IMR-90 (cell line): ENCODE results near the gene PUM2. TPM values are rescaled to one million over a fixed set of nuclear protein-coding genes. Genes with fewer than 3 reads are reported as not detected.

Experiments used
- ATAC-seq: fragments of 200-7000 bp; cut with Tn5 transposase; 2 replicates; pipeline ENCODE4 v1.9.1; 2020; ENCODE audit warnings: low read depth, mild to moderate bottlenecking, moderate library complexity
- BruUV-seq: library from RNA; stranded (reverse); fragments of 400-500 nt; replicated peaks from 2 replicates; lab custom pipeline; 2021; lab: Mats Ljungman, UMichigan
- CTCF ChIA-PET: fragments of 300-600 bp; formaldehyde crosslinking; extraction: SDS; loops from one replicate; lab custom pipeline; 2021; ENCODE audit warnings: antibody characterized with exemption; lab: Yijun Ruan, JAX
- POLR2A ChIA-PET: fragments of 300-600 bp; sonication (Branson Sonifier 250); formaldehyde crosslinking; loops from one replicate; lab custom pipeline; 2022; ENCODE audit warnings: antibody characterized with exemption; ENCODE audit not compliant: unreplicated experiment; lab: Charles Lee
- DNase-seq: peaks from one replicate; pipeline ENCODE4 v3.0.0; 2013
- H2AFZ ChIP-seq: replicated peaks from 2 replicates; pipeline ENCODE3; 2013; ENCODE audit warnings: low read length, mild to moderate bottlenecking; ENCODE audit not compliant: poor library complexity
- H2AK5ac ChIP-seq: 2 replicates; pipeline ENCODE4 v1.6.1; 2013; ENCODE audit warnings: low read depth, low read length, inconsistent platforms
- H2AK9ac ChIP-seq: replicated peaks from 2 replicates; pipeline ENCODE3; 2013; ENCODE audit warnings: mild to moderate bottlenecking, low read depth, low read length, moderate library complexity; ENCODE audit not compliant: poor library complexity
- H2BK120ac ChIP-seq: 2 replicates; pipeline ENCODE4 v1.6.1; 2013; ENCODE audit warnings: low read depth, low read length, inconsistent platforms
- H2BK15ac ChIP-seq: 3 replicates; pipeline ENCODE4 v1.6.1; 2013; ENCODE audit warnings: low read depth, low read length, inconsistent platforms
- H2BK20ac ChIP-seq: 2 replicates; pipeline ENCODE4 v1.6.1; 2013; ENCODE audit warnings: low read depth, mild to moderate bottlenecking, inconsistent platforms, low read length, moderate library complexity
- H2BK5ac ChIP-seq: 2 replicates; pipeline ENCODE4 v1.6.1; 2013; ENCODE audit warnings: mild to moderate bottlenecking, low read depth, low read length, inconsistent platforms; ENCODE audit not compliant: poor library complexity, severe bottlenecking
- H3K14ac ChIP-seq: replicated peaks from 2 replicates; pipeline ENCODE4 v1.6.1; 2013; ENCODE audit warnings: low read depth, low read length, inconsistent platforms
- H3K18ac ChIP-seq: 2 replicates; pipeline ENCODE4 v1.6.1; 2013; ENCODE audit warnings: low read depth, low read length, control low read depth
- H3K23ac ChIP-seq: 2 replicates; pipeline ENCODE4 v1.6.1; 2013; ENCODE audit warnings: low read depth, low read length, inconsistent platforms
- H3K27ac ChIP-seq: 2 replicates; pipeline ENCODE4 v1.5.1; 2013; ENCODE audit warnings: mild to moderate bottlenecking, control low read depth, low read length; ENCODE audit not compliant: insufficient read depth
- H3K27me3 ChIP-seq: 2 replicates; pipeline ENCODE4 v1.6.1; 2013; ENCODE audit warnings: low read length; ENCODE audit not compliant: control insufficient read depth, insufficient read depth
- H3K36me3 ChIP-seq: 2 replicates; pipeline ENCODE4 v1.6.1; 2013; ENCODE audit warnings: low read length, mixed read lengths; ENCODE audit not compliant: control insufficient read depth, insufficient read depth
- H3K4ac ChIP-seq: 2 replicates; pipeline ENCODE4 v1.6.1; 2013; ENCODE audit warnings: low read depth, low read length, inconsistent platforms
- H3K4me1 ChIP-seq: 2 replicates; pipeline ENCODE4 v1.6.1; 2013; ENCODE audit warnings: low read length, mixed read lengths; ENCODE audit not compliant: control insufficient read depth, insufficient read depth
- H3K4me2 ChIP-seq: 2 replicates; pipeline ENCODE4 v1.6.1; 2013; ENCODE audit warnings: low read depth, mild to moderate bottlenecking, control low read depth, low read length, moderate library complexity
- H3K4me3 ChIP-seq: 2 replicates; pipeline ENCODE4 v1.5.1; 2013; ENCODE audit warnings: low read depth, mild to moderate bottlenecking, control low read depth, low read length, moderate library complexity; ENCODE audit not compliant: insufficient read depth
- H3K56ac ChIP-seq: 2 replicates; pipeline ENCODE4 v1.6.1; 2013; ENCODE audit warnings: low read length, inconsistent platforms; ENCODE audit not compliant: insufficient read depth; ENCODE audit errors: extremely low read depth
- H3K79me1 ChIP-seq, 2 experiments: 2 replicates each; pipeline ENCODE4 v1.6.1; 2013; ENCODE audit warnings: low read length in 2 of 2, inconsistent platforms in 1 of 2, low read depth in 1 of 2
- H3K9ac ChIP-seq: 2 replicates; pipeline ENCODE4 v1.6.1; 2013; ENCODE audit warnings: low read depth, low read length, control low read depth
- H3K9me1 ChIP-seq: 2 replicates; pipeline ENCODE4 v1.6.1; 2013; ENCODE audit warnings: low read length, inconsistent platforms; ENCODE audit not compliant: insufficient read depth
- H3K9me3 ChIP-seq: 2 replicates; pipeline ENCODE4 v1.6.1; 2013; ENCODE audit warnings: low read length; ENCODE audit not compliant: control insufficient read depth, insufficient read depth
- H4K20me1 ChIP-seq: 2 replicates; pipeline ENCODE4 v1.6.1; 2013; ENCODE audit warnings: low read length, inconsistent platforms; ENCODE audit not compliant: insufficient read depth
- H4K5ac ChIP-seq: 2 replicates; pipeline ENCODE4 v1.6.1; 2013; ENCODE audit warnings: mild to moderate bottlenecking, low read depth, low read length, control low read depth
- H4K8ac ChIP-seq, 2 experiments: 2 replicates each; pipeline ENCODE4 v1.6.1; 2013; ENCODE audit warnings: low read depth in 2 of 2, low read length in 2 of 2, control low read depth in 1 of 2, inconsistent platforms in 1 of 2
- H4K91ac ChIP-seq: 2 replicates; pipeline ENCODE4 v1.6.1; 2013; ENCODE audit warnings: low read depth, low read length, inconsistent platforms; ENCODE audit not compliant: insufficient read depth
- BHLHE40 ChIP-seq: fragments of 150-350 bp; IDR thresholded peaks from 2 replicates; pipeline ENCODE4 v1.6.1; 2016; ENCODE audit warnings: mild to moderate bottlenecking, low read depth, low read length
- CEBPB ChIP-seq: IDR thresholded peaks from 2 replicates; pipeline ENCODE4 v1.6.1; 2012; ENCODE audit warnings: low read depth, low read length, improper control_type of control experiment
- CHD1 ChIP-seq: IDR thresholded peaks from 2 replicates; pipeline ENCODE4 v1.6.1; 2012; ENCODE audit warnings: low read depth, low read length, improper control_type of control experiment
- CTCF ChIP-seq: conservative IDR thresholded peaks from 2 replicates; pipeline ENCODE4 v1.5.1; 2012; ENCODE audit warnings: mild to moderate bottlenecking, low read depth, low read length, improper control_type of control experiment
- ELK1 ChIP-seq: fragments of 150-350 bp; IDR thresholded peaks from 2 replicates; pipeline ENCODE4 v1.6.1; 2016; ENCODE audit warnings: low read depth, mild to moderate bottlenecking, low read length, moderate library complexity, borderline replicate concordance
- MAFK ChIP-seq: IDR thresholded peaks from 2 replicates; pipeline ENCODE4 v1.6.1; 2012; ENCODE audit warnings: low read depth, low read length, improper control_type of control experiment
- MAZ ChIP-seq: IDR thresholded peaks from 2 replicates; pipeline ENCODE4 v1.6.1; 2012; ENCODE audit warnings: low read depth, mild to moderate bottlenecking, low read length, improper control_type of control experiment, moderate library complexity, borderline replicate concordance
- MXI1 ChIP-seq: IDR thresholded peaks from 2 replicates; pipeline ENCODE4 v1.6.1; 2012; ENCODE audit warnings: low read depth, mild to moderate bottlenecking, low read length, moderate library complexity, borderline replicate concordance
- NFE2L2 ChIP-seq: fragments of 150-350 bp; IDR thresholded peaks from 2 replicates; pipeline ENCODE4 v1.6.1; 2016; ENCODE audit warnings: low read depth, mild to moderate bottlenecking, low read length
- POLR2A ChIP-seq: IDR thresholded peaks from 2 replicates; pipeline ENCODE4 v1.6.1; 2012; ENCODE audit warnings: mild to moderate bottlenecking, low read depth, low read length
- RAD21 ChIP-seq: IDR thresholded peaks from 2 replicates; pipeline ENCODE4 v1.6.1; 2012; ENCODE audit warnings: low read length, improper control_type of control experiment
- RCOR1 ChIP-seq: IDR thresholded peaks from 2 replicates; pipeline ENCODE4 v1.6.1; 2012; ENCODE audit warnings: mild to moderate bottlenecking, low read length, improper control_type of control experiment; ENCODE audit not compliant: insufficient replicate concordance
- SMC3 ChIP-seq: fragments of 150-350 bp; IDR thresholded peaks from 2 replicates; pipeline ENCODE4 v1.6.1; 2016; ENCODE audit warnings: low read depth, mild to moderate bottlenecking, antibody characterized with exemption, low read length, moderate library complexity
- USF2 ChIP-seq: fragments of 150-350 bp; IDR thresholded peaks from 2 replicates; pipeline ENCODE4 v1.6.1; 2017; ENCODE audit warnings: mild to moderate bottlenecking, antibody characterized with exemption, low read length, low read depth
- WGBS, 2 experiments: methylation state at CpG; one replicate each; pipeline versions ENCODE4 v1.1.5 to v1.1.7; 2013; ENCODE audit warnings: missing lambda C conversion rate in 2 of 2; ENCODE audit not compliant: insufficient read length in 1 of 2; ENCODE audit errors: extremely low coverage in 2 of 2; 5-methylcytosine and 5-hydroxymethylcytosine counted together
- dilution Hi-C: fragments of 300-500 bp; cut with HindIII; formaldehyde crosslinking; loops from one replicate; pipeline ENCODE4 v1.14.3; 2018; ENCODE audit warnings: low sequenced_read_pairs; ENCODE audit not compliant: unreplicated experiment
- in situ Hi-C: fragments of 300-500 bp; cut with MboI; formaldehyde crosslinking; loops from 3 replicates; pipeline ENCODE4 v1.14.3; 2019; ENCODE audit warnings: low sequenced_read_pairs, inconsistent platforms, mixed read lengths
- intact Hi-C: fragments of 100-400 bp; cut with micrococcal nuclease; formaldehyde crosslinking; loops from 2 replicates; pipeline ENCODE4 v1.10.0; 2022
- polyA plus RNA-seq, 3 experiments: library from polyadenylated mRNA; depleted of rRNA; stranded (reverse); fragments of >200 nt; gene quantifications; 2 replicates each; pipeline ENCODE4 v1.2.3, GENCODE V29; 2012; ENCODE audit warnings: low replicate concordance in 1 of 3
- total RNA-seq: library from RNA; depleted of rRNA; stranded (reverse); fragments of >200 nt; gene quantifications from 2 replicates; pipeline ENCODE4 v1.2.3, GENCODE V29; 2012

The PUM2 gene
- total and polyA plus RNA-seq, 2 of the 4 experiments (the other 2 are of a cell fraction) = 18.8 to 38.4 TPM

- peaks cover 3% of the 10 kb centered on the region for H3K36me3 ChIP-seq
- H3K18ac ChIP-seq = peak overlapping the region; percentile 71
- BruUV-seq = no TSS peak
- peaks cover 49% of the 10 kb centered on the region for H4K20me1 ChIP-seq
- ATAC-seq = peak; percentile 46
- H3K4me1 ChIP-seq = peaks cover 10% of the 10 kb centered on the region
- peak overlapping the region; percentile 98 for H3K4ac ChIP-seq
- H4K5ac ChIP-seq = peak overlapping the region; percentile 86
- H2BK20ac ChIP-seq = no peak overlapping the region
- in situ Hi-C loops (no loop called here), dilution Hi-C loops (no loop called here), intact Hi-C loops (loop anchor here (1.0 kb wide), 1 partner anchor 24 kb away; no protein-coding TSS in a partner anchor)
- no peak for DNase-seq
- H2BK5ac ChIP-seq = peak overlapping the region; percentile 97
- peak overlapping the region; percentile 99 for H3K4me3 ChIP-seq
- H3K14ac ChIP-seq = peak overlapping the region; percentile 97
- H3K23ac ChIP-seq = peak overlapping the region; percentile 98; the same call in 1 of the 2 replicates
- H3K56ac ChIP-seq = peak overlapping the region; percentile 79
- peak overlapping the region; percentile 98 for H3K9ac ChIP-seq
- peak overlapping the region; percentile 97 for H2AK9ac ChIP-seq
- peak overlapping the region; percentile 75 for H3K4me2 ChIP-seq
- no peak overlapping the region; the same call in 2 of the 3 replicates for H2BK15ac ChIP-seq
- no peaks in the 10 kb centered on the region for H3K9me3 ChIP-seq
- H3K79me1 ChIP-seq = peaks cover 0 to 34% of the 10 kb centered on the region in 2 experiments; a peak in 3 of 4 replicates
- H4K91ac ChIP-seq = peak overlapping the region; percentile 90
- peak overlapping the region; percentile 52; the same call in 1 of the 2 replicates for H2AK5ac ChIP-seq
- peak overlapping the region; percentile 88 to 94 for H4K8ac ChIP-seq
- POLR2A ChIA-PET = no interaction called here
- H3K27ac ChIP-seq = peak overlapping the region; percentile 98
- CTCF ChIA-PET = no interaction called here
- WGBS, 2 experiments = 0% methylated on average over 6 of the region's 67 CpGs; no CpG with 5 or more reads in 1 of the 2 experiments
- H3K9me1 ChIP-seq = peaks cover 11% of the 10 kb centered on the region
- peak overlapping the region; percentile 68; the same call in 1 of the 2 replicates for H2BK120ac ChIP-seq
- H3K27me3 ChIP-seq = no peaks in the 10 kb centered on the region
- peak overlapping the region; percentile 94 for H2AFZ ChIP-seq
- TF ChIP-seq POLR2A (peak; percentile 5; the same call in 1 of the 2 replicates), MAFK (no peak), NFE2L2 (no peak), CEBPB (no peak), BHLHE40 (no peak), ELK1 (no peak), CHD1 (no peak), MXI1 (no peak; the same call in 1 of the 2 replicates), RCOR1 (no peak), RAD21 (no peak), MAZ (peak; percentile 50; the same call in 1 of the 2 replicates), CTCF (no peak), USF2 (no peak), SMC3 (no peak)
Measured at GRCh38 chr2:20350041-20350712, 467 bp downstream of the PUM2 start.
